ENCODE results near the gene WDR74. TPM values are rescaled to one million over a fixed set of nuclear protein-coding genes. Genes with fewer than 3 reads are reported as not detected.

The WDR74 gene
- total RNA-seq, 4 donors from 2014 or later: 66.4 to 133 (median 87.0) TPM

DNA sequence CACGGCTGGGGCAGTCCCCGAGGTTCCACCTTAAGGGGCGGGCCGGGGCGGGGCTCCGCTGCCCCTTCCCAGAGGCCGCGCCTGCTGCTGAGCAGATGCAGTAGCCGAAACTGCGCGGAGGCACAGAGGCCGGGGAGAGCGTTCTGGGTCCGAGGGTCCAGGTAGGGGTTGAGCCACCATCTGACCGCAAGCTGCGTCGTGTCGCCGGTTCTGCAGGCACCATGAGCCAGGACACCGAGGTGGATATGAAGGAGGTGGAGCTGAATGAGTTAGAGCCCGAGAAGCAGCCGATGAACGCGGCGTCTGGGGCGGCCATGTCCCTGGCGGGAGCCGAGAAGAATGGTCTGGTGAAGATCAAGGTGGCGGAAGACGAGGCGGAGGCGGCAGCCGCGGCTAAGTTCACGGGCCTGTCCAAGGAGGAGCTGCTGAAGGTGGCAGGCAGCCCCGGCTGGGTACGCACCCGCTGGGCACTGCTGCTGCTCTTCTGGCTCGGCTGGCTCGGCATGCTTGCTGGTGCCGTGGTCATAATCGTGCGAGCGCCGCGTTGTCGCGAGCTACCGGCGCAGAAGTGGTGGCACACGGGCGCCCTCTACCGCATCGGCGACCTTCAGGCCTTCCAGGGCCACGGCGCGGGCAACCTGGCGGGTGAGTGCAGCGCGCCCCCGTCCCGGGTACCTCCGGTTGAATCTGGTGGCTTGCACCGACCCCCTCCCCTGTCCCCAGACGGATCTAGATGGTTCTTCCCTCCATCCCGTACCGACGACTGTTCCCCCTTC lies 41.6 kb upstream of the WDR74 start, which contains the start of gene SLC3A2:
Gene SLC3A2 (plus strand): TSS at position 94 of the 776 bp plus-strand sequence. CDS start 128 bp downstream, at position 222.
- TF ChIP-seq, protein P1, sequence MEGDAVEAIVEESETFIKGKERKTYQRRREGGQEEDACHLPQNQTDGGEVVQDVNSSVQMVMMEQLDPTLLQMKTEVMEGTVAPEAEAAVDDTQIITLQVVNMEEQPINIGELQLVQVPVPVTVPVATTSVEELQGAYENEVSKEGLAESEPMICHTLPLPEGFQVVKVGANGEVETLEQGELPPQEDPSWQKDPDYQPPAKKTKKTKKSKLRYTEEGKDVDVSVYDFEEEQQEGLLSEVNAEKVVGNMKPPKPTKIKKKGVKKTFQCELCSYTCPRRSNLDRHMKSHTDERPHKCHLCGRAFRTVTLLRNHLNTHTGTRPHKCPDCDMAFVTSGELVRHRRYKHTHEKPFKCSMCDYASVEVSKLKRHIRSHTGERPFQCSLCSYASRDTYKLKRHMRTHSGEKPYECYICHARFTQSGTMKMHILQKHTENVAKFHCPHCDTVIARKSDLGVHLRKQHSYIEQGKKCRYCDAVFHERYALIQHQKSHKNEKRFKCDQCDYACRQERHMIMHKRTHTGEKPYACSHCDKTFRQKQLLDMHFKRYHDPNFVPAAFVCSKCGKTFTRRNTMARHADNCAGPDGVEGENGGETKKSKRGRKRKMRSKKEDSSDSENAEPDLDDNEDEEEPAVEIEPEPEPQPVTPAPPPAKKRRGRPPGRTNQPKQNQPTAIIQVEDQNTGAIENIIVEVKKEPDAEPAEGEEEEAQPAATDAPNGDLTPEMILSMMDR (IDR thresholded peaks at IDR 0.05 in 4 of 5, conservative IDR thresholded peaks at IDR 0.05 in 1 of 5): peak; percentile 43 to 81 (median 61)
- TF ChIP-seq POLR2A (IDR thresholded peaks at IDR 0.05): peak; percentile 99
- peaks cover 36 to 39% of the 10 kb centered on the region in 2 donors for H3K4me1 ChIP-seq
- DNase-seq (peak; percentile 86 to 90), ATAC-seq (peak; percentile 76 to 80)
- intact Hi-C loops (cut with DNase I; ENCODE audit: low total_unique reads) (loop anchor here (1.0 to 2.0 kb wide), 6 partner anchors 26 to 910 kb away; partner anchors contain the start of genes NXF1 and TMEM179B), in situ Hi-C loops (cut with MboI; ENCODE audit: low sequenced_read_pairs in 4 of 4) (loop anchor here in 1 of 4 donors (25.0 kb wide), 1 partner anchor 769 kb away; the partner anchor contains the start of gene INCENP)
- peaks cover 10 to 37% of the 10 kb centered on the region in 2 donors for H3K36me3 ChIP-seq
- H3K4me3 ChIP-seq: peak within 1 kb of the TSS; percentile 78 to 99 (median 97)
- H3K27ac ChIP-seq: peak within 1 kb of the TSS; percentile 96 to 100 (median 98)
- no peaks in the 10 kb centered on the region for H3K27me3 ChIP-seq
- no peaks in the 10 kb centered on the region for H3K9me3 ChIP-seq

DNA sequence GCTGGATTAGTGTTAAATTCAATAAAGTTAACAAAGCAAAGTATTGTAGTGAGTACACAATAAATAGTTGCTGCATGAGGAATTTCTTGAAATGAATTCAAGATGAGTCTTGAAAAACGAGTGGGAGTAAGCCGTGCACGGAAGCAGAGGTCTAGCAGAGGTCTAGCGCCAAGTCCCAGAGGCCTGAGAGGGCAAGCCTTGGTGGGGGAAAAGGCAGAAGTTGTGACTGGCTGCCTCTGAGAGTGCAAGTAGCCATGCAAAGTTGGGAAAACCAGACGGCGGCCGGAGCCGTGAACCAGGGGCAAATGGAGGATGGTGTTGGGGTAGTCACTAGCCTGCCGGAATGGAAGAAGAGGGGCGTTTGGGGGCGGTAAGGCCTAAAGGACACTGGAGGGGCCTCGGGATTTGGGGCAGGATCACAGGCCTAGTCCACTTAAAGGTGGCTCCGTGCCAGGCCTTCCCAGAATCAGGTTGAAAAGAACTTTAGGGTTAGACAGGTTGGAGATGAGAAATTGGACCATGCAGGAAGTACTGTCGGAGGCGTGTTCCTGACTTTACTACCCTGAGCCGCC lies 40.9 kb upstream of the WDR74 start:
- in situ Hi-C loops (cut with MboI; ENCODE audit: low sequenced_read_pairs in 4 of 4): loop anchor here in 1 of 4 donors (25.0 kb wide), 1 partner anchor 768 kb away; the partner anchor contains the start of gene INCENP
- no peaks in the 10 kb centered on the region for H3K9me3 ChIP-seq
- H3K27ac ChIP-seq: peak overlapping the region; percentile 96 to 100 (median 98)
- peaks cover 4 to 30% of the 10 kb centered on the region in 2 donors for H3K36me3 ChIP-seq
- H3K27me3 ChIP-seq: no peaks in the 10 kb centered on the region
- H3K4me1 ChIP-seq: peaks cover 36 to 39% of the 10 kb centered on the region in 2 donors
- intact Hi-C loops (cut with DNase I; ENCODE audit: low total_unique reads): loop anchor here (1.0 to 2.0 kb wide), 3 partner anchors 50 to 910 kb away; partner anchors contain the start of gene TMEM179B
- peak; percentile 18 to 25 for ATAC-seq
- TF ChIP-seq, protein P1 (IDR thresholded peaks at IDR 0.05 in 4 of 5, conservative IDR thresholded peaks at IDR 0.05 in 1 of 5): no peak
- TF ChIP-seq POLR2A (IDR thresholded peaks at IDR 0.05): no peak
- DNase-seq: peak in 1 of 2 donors; percentile 62
- H3K4me3 ChIP-seq: peak overlapping the region; percentile 78 to 99 (median 97)

GRCh38 chr11:62879235-62879978 lies 40.0 kb upstream of the WDR74 start:
- peak in 1 of 2 donors; percentile 18 for ATAC-seq
- Histone ChIP-seq H3K9me3 (no peaks in the 10 kb centered on the region), H3K27ac (peak overlapping the region; percentile 96 to 100 (median 98)), H3K4me1 (peaks cover 36 to 39% of the 10 kb centered on the region in 2 donors), H3K27me3 (no peaks in the 10 kb centered on the region), H3K4me3 (peak overlapping the region; percentile 78 to 99 (median 97)), H3K36me3 (peaks cover 3 to 21% of the 10 kb centered on the region in 2 donors)
- TF ChIP-seq, protein P1 (IDR thresholded peaks at IDR 0.05 in 4 of 5, conservative IDR thresholded peaks at IDR 0.05 in 1 of 5): no peak
- TF ChIP-seq POLR2A (IDR thresholded peaks at IDR 0.05): no peak
- DNase-seq: peak; percentile 38 to 66
- in situ Hi-C loops (cut with MboI; ENCODE audit: low sequenced_read_pairs in 4 of 4): loop anchor here in 1 of 4 donors (25.0 kb wide), 1 partner anchor 767 kb away; the partner anchor contains the start of gene INCENP
- intact Hi-C loops (cut with DNase I; ENCODE audit: low total_unique reads): no loop called here

GRCh38 chr11:62876712-62877111 lies 37.3 kb upstream of the WDR74 start:
- DNase-seq: no peak
- Histone ChIP-seq H3K27me3 (no peaks in the 10 kb centered on the region), H3K9me3 (no peaks in the 10 kb centered on the region), H3K4me1 (peaks cover 13 to 16% of the 10 kb centered on the region in 2 donors), H3K27ac (no peak overlapping the region), H3K4me3 (no peak overlapping the region), H3K36me3 (no peaks in the 10 kb centered on the region)
- in situ Hi-C loops (cut with MboI; ENCODE audit: low sequenced_read_pairs in 4 of 4): loop anchor here in 1 of 4 donors (25.0 kb wide), 1 partner anchor 764 kb away; the partner anchor contains the start of gene INCENP
- no peak for ATAC-seq
- intact Hi-C loops (cut with DNase I; ENCODE audit: low total_unique reads): no loop called here
- TF ChIP-seq, protein P1 (IDR thresholded peaks at IDR 0.05 in 4 of 5, conservative IDR thresholded peaks at IDR 0.05 in 1 of 5): no peak
- no peak for TF ChIP-seq POLR2A (IDR thresholded peaks at IDR 0.05)

Data from gastrocnemius medialis (tissue), 4 donors.